ENCODE results near the gene USP3.

The USP3 gene

GRCh38 chr15:63623232-63623969, 119.0 kb downstream of the USP3 start:
- TF ChIP-seq CTCF (conservative IDR thresholded peaks at IDR 0.05) (no peak), ZFX (IDR thresholded peaks at IDR 0.05) (no peak)
- no peak overlapping the region for H3K27ac ChIP-seq

- TF ChIP-seq ZFX (IDR thresholded peaks at IDR 0.05) (no peak), CTCF (conservative IDR thresholded peaks at IDR 0.05) (no peak)
- no peak overlapping the region for H3K27ac ChIP-seq
These were observed 122.6 kb downstream of the USP3 start for GRCh38 chr15:63626955-63627354.

GRCh38 chr15:63628123-63628822, 123.9 kb downstream of the USP3 start:
- no peak overlapping the region for H3K27ac ChIP-seq
- no peak for TF ChIP-seq ZFX (IDR thresholded peaks at IDR 0.05)
- TF ChIP-seq CTCF (conservative IDR thresholded peaks at IDR 0.05), result no peak

GRCh38 chr15:63630036-63630751, 125.8 kb downstream of the USP3 start:
- H3K27ac ChIP-seq, result no peak overlapping the region
- TF ChIP-seq CTCF (conservative IDR thresholded peaks at IDR 0.05) (no peak), ZFX (IDR thresholded peaks at IDR 0.05) (no peak)

GRCh38 chr15:63633312-63633711, 128.9 kb downstream of the USP3 start:
- no peak for TF ChIP-seq CTCF (conservative IDR thresholded peaks at IDR 0.05)
- no peak for TF ChIP-seq ZFX (IDR thresholded peaks at IDR 0.05)
- H3K27ac ChIP-seq, result no peak overlapping the region

- no peak for TF ChIP-seq CTCF (conservative IDR thresholded peaks at IDR 0.05)
- TF ChIP-seq ZFX (IDR thresholded peaks at IDR 0.05), result no peak
- no peak overlapping the region for H3K27ac ChIP-seq
These were observed 129.8 kb downstream of the USP3 start for GRCh38 chr15:63634154-63634553.
